Skeletal muscle tissue (tissue), 4 donors: ENCODE data around the gene ECE2. TPM values are rescaled to one million over a fixed set of nuclear protein-coding genes. Genes with fewer than 3 reads are reported as not detected.

Source experiments
- H3K27ac ChIP-seq: one replicate; pipeline ENCODE4 v1.7.0; 2013; ENCODE audit warnings: mild to moderate bottlenecking, low read depth, low read length, inconsistent platforms
- H3K27me3 ChIP-seq, 3 donors: one replicate each; pipeline ENCODE4 v1.7.0; 2013; ENCODE audit warnings: low read length in 3 of 3; ENCODE audit not compliant: control insufficient read depth in 3 of 3, insufficient read depth in 3 of 3
- H3K36me3 ChIP-seq, 3 donors: one replicate each; pipeline ENCODE4 v1.7.0; 2013; ENCODE audit warnings: low read length in 3 of 3; ENCODE audit not compliant: control insufficient read depth in 3 of 3, insufficient read depth in 3 of 3
- H3K4me1 ChIP-seq, 3 donors: one replicate each; pipeline ENCODE4 v1.7.0; 2013; ENCODE audit warnings: low read length in 3 of 3, mild to moderate bottlenecking in 3 of 3; ENCODE audit not compliant: control insufficient read depth in 3 of 3, insufficient read depth in 3 of 3
- H3K4me3 ChIP-seq, 3 donors: one replicate each; pipeline ENCODE4 v1.7.0; 2013; ENCODE audit warnings: low read length in 3 of 3
- H3K9ac ChIP-seq, 3 donors: one replicate each; pipeline ENCODE4 v1.7.0; 2013; ENCODE audit warnings: low read length in 3 of 3, mild to moderate bottlenecking in 3 of 3, moderate library complexity in 2 of 3, low read depth in 1 of 3
- H3K9me3 ChIP-seq, 3 donors: one replicate each; pipeline ENCODE4 v1.7.0; 2013; ENCODE audit warnings: low read length in 3 of 3; ENCODE audit not compliant: control insufficient read depth in 3 of 3
- total RNA-seq: library from RNA; depleted of rRNA; stranded (reverse); fragments of >200 nt; gene quantifications from one replicate; pipeline ENCODE4 v1.2.3, GENCODE V29; 2014
- donor health status: Osteomylitis.

Gene ECE2
- total RNA-seq, 1 donor from 2014 or later: not detected

- Histone ChIP-seq H3K27ac (no peak overlapping the region), H3K27me3 (peaks cover 29 to 37% (median 30%) of the 10 kb centered on the region in 3 donors)
Measured at GRCh38 chr3:184257083-184257915, 18.5 kb upstream of the ECE2 start.

GRCh38 chr3:184258926-184259325, 16.9 kb upstream of the ECE2 start:
- H3K27me3 ChIP-seq: peaks cover 40 to 45% (median 40%) of the 10 kb centered on the region in 3 donors
- peaks cover 13 to 24% (median 19%) of the 10 kb centered on the region in 3 donors for H3K4me1 ChIP-seq
- peaks cover 0 to 5% (median 0%) of the 10 kb centered on the region in 3 donors for H3K36me3 ChIP-seq
- no peak overlapping the region for H3K9ac ChIP-seq
- H3K4me3 ChIP-seq: no peak overlapping the region
- no peaks in the 10 kb centered on the region for H3K9me3 ChIP-seq
- H3K27ac ChIP-seq: no peak overlapping the region

More at GRCh38 chr3:184257083-184257915, 18.5 kb upstream of the ECE2 start:
- Histone ChIP-seq H3K4me3 (no peak overlapping the region), H3K4me1 (peaks cover 13 to 18% (median 14%) of the 10 kb centered on the region in 3 donors), H3K9me3 (no peaks in the 10 kb centered on the region), H3K9ac (no peak overlapping the region), H3K36me3 (peaks cover 0 to 5% (median 0%) of the 10 kb centered on the region in 3 donors)

GRCh38 chr3:184259396-184259877, 16.4 kb upstream of the ECE2 start:
- H3K4me1 ChIP-seq: peaks cover 13 to 24% (median 19%) of the 10 kb centered on the region in 3 donors
- no peak overlapping the region for H3K27ac ChIP-seq
- no peak overlapping the region for H3K9ac ChIP-seq
- H3K9me3 ChIP-seq: no peaks in the 10 kb centered on the region
- H3K4me3 ChIP-seq: no peak overlapping the region
- peaks cover 40 to 47% (median 41%) of the 10 kb centered on the region in 3 donors for H3K27me3 ChIP-seq
- peaks cover 0 to 5% (median 0%) of the 10 kb centered on the region in 3 donors for H3K36me3 ChIP-seq

- Histone ChIP-seq H3K36me3 (peaks cover 0 to 5% (median 0%) of the 10 kb centered on the region in 3 donors), H3K27ac (no peak overlapping the region), H3K9ac (no peak overlapping the region), H3K4me3 (peak overlapping the region in 2 of 3 donors; percentile 32 to 35), H3K27me3 (peaks cover 40 to 53% (median 44%) of the 10 kb centered on the region in 3 donors), H3K4me1 (peaks cover 13 to 24% (median 19%) of the 10 kb centered on the region in 3 donors), H3K9me3 (no peaks in the 10 kb centered on the region)
Measured at GRCh38 chr3:184259878-184260723, 15.7 kb upstream of the ECE2 start.

DNA sequence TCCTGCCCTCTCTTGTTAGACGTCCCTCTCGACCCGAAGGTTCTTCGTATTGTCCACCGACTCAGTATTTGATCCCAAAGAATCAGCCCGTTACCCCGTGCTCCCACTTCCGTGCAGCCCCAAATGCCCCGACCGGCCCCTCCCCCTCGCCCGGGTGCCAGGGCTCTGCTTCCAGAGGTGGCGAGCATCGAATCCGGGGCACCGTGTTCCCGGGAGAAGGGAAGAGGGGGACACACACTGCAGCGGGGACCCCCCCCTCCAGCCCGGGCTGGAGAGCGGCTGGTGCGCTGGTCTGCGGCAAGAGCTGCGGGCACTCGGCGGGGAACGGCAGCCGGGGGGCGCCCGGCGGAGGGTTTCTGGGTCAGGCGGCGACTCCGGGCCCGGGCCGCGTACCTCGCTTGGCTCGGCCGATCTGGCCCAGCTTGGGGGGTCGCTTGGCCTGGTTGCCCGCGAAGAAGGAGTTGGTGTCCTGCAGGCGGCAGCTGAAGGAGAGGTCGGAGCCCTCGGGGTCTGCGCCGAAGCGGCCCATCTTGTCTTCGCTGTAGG, 15.0 kb upstream of the ECE2 start:
- H3K9me3 ChIP-seq: no peaks in the 10 kb centered on the region
- H3K4me3 ChIP-seq: no peak overlapping the region
- H3K4me1 ChIP-seq: peaks cover 13 to 24% (median 19%) of the 10 kb centered on the region in 3 donors
- H3K27ac ChIP-seq: no peak overlapping the region
- H3K9ac ChIP-seq: no peak overlapping the region
- H3K36me3 ChIP-seq: peaks cover 0 to 5% (median 0%) of the 10 kb centered on the region in 3 donors
- peaks cover 40 to 58% (median 44%) of the 10 kb centered on the region in 3 donors for H3K27me3 ChIP-seq

- Histone ChIP-seq H3K27ac (no peak within 1 kb of the TSS), H3K9ac (no peak within 1 kb of the TSS), H3K36me3 (peaks cover 0 to 5% (median 0%) of the 10 kb centered on the region in 3 donors), H3K27me3 (peaks cover 40 to 58% (median 44%) of the 10 kb centered on the region in 3 donors), H3K4me1 (peaks cover 13 to 24% (median 19%) of the 10 kb centered on the region in 3 donors), H3K9me3 (no peaks in the 10 kb centered on the region), H3K4me3 (peak within 1 kb of the TSS; percentile 9 to 58 (median 49))
Measured at GRCh38 chr3:184261270-184261853, 14.5 kb upstream of the ECE2 start, which contains the start of gene CAMK2N2. Gene CAMK2N2, minus strand, starts transcription at chr3:184261553. Its CDS starts 268 bp downstream, at chr3:184261285.

DNA sequence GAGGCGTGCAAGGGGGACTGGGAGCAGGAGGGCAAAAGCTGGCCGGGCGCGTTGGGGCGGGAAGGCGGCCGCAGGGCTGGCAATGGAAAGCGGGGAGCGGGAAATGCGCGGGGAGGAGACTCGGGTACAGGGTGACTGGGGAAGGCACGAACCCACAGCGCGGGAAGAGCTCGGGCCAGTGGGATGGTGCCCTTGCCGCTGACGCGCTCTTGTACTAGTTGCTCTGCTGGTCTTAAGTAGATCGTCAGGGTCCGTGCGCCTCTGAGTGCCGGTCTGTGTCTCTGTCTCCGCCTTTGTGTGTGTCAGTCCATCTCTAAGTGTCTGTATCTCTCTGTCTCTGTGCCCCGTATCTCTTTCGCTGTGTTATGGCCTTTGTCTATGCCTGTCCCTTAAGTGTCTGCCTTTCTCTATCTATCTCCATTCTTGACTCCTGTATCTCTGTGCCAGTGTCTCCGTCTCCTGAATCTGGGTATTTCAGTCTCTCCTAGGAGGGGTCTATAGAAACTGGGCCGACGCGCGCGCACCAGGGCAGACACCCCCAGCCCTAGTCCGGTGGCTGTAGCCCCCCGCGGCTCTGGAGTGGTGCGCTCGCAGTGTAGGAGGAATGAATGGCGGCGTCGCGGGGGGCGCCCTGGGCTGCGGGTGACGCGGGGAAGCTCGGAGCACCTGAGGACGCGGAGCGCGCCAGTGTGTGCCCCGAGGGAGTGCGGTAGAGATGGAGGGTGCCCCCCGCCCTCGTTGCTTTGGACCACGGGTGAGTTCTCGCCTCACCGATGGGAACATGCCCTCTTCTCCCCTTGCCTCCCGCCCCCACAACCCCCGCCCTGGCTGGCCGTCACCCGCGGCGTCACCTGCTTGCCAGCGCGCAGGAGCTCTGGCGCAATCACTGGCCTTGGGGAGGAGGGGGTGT, 13.7 kb upstream of the ECE2 start:
- Histone ChIP-seq H3K4me3 (peak overlapping the region; percentile 9 to 58 (median 49)), H3K9me3 (no peaks in the 10 kb centered on the region), H3K9ac (no peak overlapping the region), H3K4me1 (peaks cover 13 to 24% (median 19%) of the 10 kb centered on the region in 3 donors), H3K27ac (no peak overlapping the region), H3K36me3 (peaks cover 0 to 5% (median 0%) of the 10 kb centered on the region in 3 donors), H3K27me3 (peaks cover 40 to 58% (median 44%) of the 10 kb centered on the region in 3 donors)

- H3K9ac ChIP-seq: no peak overlapping the region
- H3K27me3 ChIP-seq: peaks cover 40 to 57% (median 44%) of the 10 kb centered on the region in 3 donors
- peak overlapping the region in 1 of 3 donors; percentile 43 for H3K4me3 ChIP-seq
- H3K27ac ChIP-seq: no peak overlapping the region
- H3K36me3 ChIP-seq: peaks cover 0 to 5% (median 0%) of the 10 kb centered on the region in 3 donors
- no peaks in the 10 kb centered on the region for H3K9me3 ChIP-seq
- peaks cover 13 to 24% (median 19%) of the 10 kb centered on the region in 3 donors for H3K4me1 ChIP-seq
Measured at GRCh38 chr3:184262764-184263179, 13.1 kb upstream of the ECE2 start.
